ENCODE measurements around the gene SLC39A11. TPM values are rescaled to one million over a fixed set of nuclear protein-coding genes. Genes with fewer than 3 reads are reported as not detected.

Gene SLC39A11
- total and polyA plus RNA-seq, 4 donors = 18.9 to 44.9 (median 28.2) TPM

- no peak overlapping the region for H3K27ac ChIP-seq (ENCODE audit: low read depth in 1 of 2, low read length in 2 of 2)
- no peaks in the 10 kb centered on the region for H3K9me3 ChIP-seq (ENCODE audit: control insufficient read depth in 4 of 4, low read length in 3 of 4)
- TF ChIP-seq HNF4G (IDR thresholded peaks at IDR 0.05) (no peak), NR2F2 (IDR thresholded peaks at IDR 0.05) (no peak), RAD21 (IDR thresholded peaks at IDR 0.05) (no peak), GABPA (IDR thresholded peaks at IDR 0.05 in 1 of 2, conservative IDR thresholded peaks at IDR 0.05 in 1 of 2) (no peak)
- H3K27me3 ChIP-seq (ENCODE audit: control insufficient read depth in 4 of 4, insufficient read depth in 4 of 4, low read length in 3 of 4) = no peaks in the 10 kb centered on the region
- H3K4me3 ChIP-seq (ENCODE audit: low read depth in 1 of 3, low read length in 3 of 3) = no peak overlapping the region
- no peak overlapping the region for H3K9ac ChIP-seq (ENCODE audit: low read depth in 1 of 2, low read length in 2 of 2)
- no peak for DNase-seq (ENCODE audit: low spot score)
- 63% methylated on average over 4 of the region's 4 CpGs for WGBS
- H3K36me3 ChIP-seq (ENCODE audit: control insufficient read depth in 4 of 4, insufficient read depth in 3 of 4, low read depth in 1 of 4, low read length in 3 of 4) = no peaks in the 10 kb centered on the region
- no peaks in the 10 kb centered on the region for H3K4me1 ChIP-seq (ENCODE audit: control insufficient read depth in 4 of 4, insufficient read depth in 4 of 4, low read length in 3 of 4)
Observed at GRCh38 chr17:73139296-73139695, 46.8 kb upstream of the SLC39A11 start.

GRCh38 chr17:73138541-73139138, 46.2 kb upstream of the SLC39A11 start:
- no peak overlapping the region for H3K27ac ChIP-seq (ENCODE audit: low read depth in 1 of 2, low read length in 2 of 2)
- H3K9ac ChIP-seq (ENCODE audit: low read depth in 1 of 2, low read length in 2 of 2) = no peak overlapping the region
- H3K9me3 ChIP-seq (ENCODE audit: control insufficient read depth in 4 of 4, low read length in 3 of 4) = no peaks in the 10 kb centered on the region
- TF ChIP-seq FOXA2 (IDR thresholded peaks at IDR 0.05) = no peak
- H3K36me3 ChIP-seq (ENCODE audit: control insufficient read depth in 4 of 4, insufficient read depth in 3 of 4, low read depth in 1 of 4, low read length in 3 of 4) = no peaks in the 10 kb centered on the region
- no peak overlapping the region for H3K4me3 ChIP-seq (ENCODE audit: low read depth in 1 of 3, low read length in 3 of 3)
- 81% methylated on average over 11 of the region's 11 CpGs for WGBS
- no peaks in the 10 kb centered on the region for H3K27me3 ChIP-seq (ENCODE audit: control insufficient read depth in 4 of 4, insufficient read depth in 4 of 4, low read length in 3 of 4)
- no peaks in the 10 kb centered on the region for H3K4me1 ChIP-seq (ENCODE audit: control insufficient read depth in 4 of 4, insufficient read depth in 4 of 4, low read length in 3 of 4)
- no peak for DNase-seq (ENCODE audit: low spot score)

- 90% methylated on average over 2 of the region's 2 CpGs for WGBS
Observed at GRCh38 chr17:73137376-73137775, 44.9 kb upstream of the SLC39A11 start.

GRCh38 chr17:73135766-73136165, 43.3 kb upstream of the SLC39A11 start:
- Histone ChIP-seq H3K4me1 (ENCODE audit: control insufficient read depth in 4 of 4, insufficient read depth in 4 of 4, low read length in 3 of 4) (no peaks in the 10 kb centered on the region), H3K9me3 (ENCODE audit: control insufficient read depth in 4 of 4, low read length in 3 of 4) (no peaks in the 10 kb centered on the region), H3K27ac (ENCODE audit: low read depth in 1 of 2, low read length in 2 of 2) (no peak overlapping the region), H3K4me3 (ENCODE audit: low read depth in 1 of 3, low read length in 3 of 3) (no peak overlapping the region), H3K9ac (ENCODE audit: low read depth in 1 of 2, low read length in 2 of 2) (no peak overlapping the region), H3K36me3 (ENCODE audit: control insufficient read depth in 4 of 4, insufficient read depth in 3 of 4, low read depth in 1 of 4, low read length in 3 of 4) (no peaks in the 10 kb centered on the region), H3K27me3 (ENCODE audit: control insufficient read depth in 4 of 4, insufficient read depth in 4 of 4, low read length in 3 of 4) (no peaks in the 10 kb centered on the region)
- 85% methylated on average over 4 of the region's 4 CpGs for whole genome bisulfite sequencing
- no peak for DNase-seq (ENCODE audit: low spot score)
- no peak for TF ChIP-seq FOXA2 (IDR thresholded peaks at IDR 0.05)
- no peak for TF ChIP-seq FOXA1 (IDR thresholded peaks at IDR 0.05)
- no peak for TF ChIP-seq EGR1 (IDR thresholded peaks at IDR 0.05; ENCODE audit: low read depth in 2 of 2)

More at GRCh38 chr17:73137376-73137775, 44.9 kb upstream of the SLC39A11 start:
- no peak for TF ChIP-seq GABPA (IDR thresholded peaks at IDR 0.05 in 1 of 2, conservative IDR thresholded peaks at IDR 0.05 in 1 of 2)
- Histone ChIP-seq H3K4me1 (ENCODE audit: control insufficient read depth in 4 of 4, insufficient read depth in 4 of 4, low read length in 3 of 4) (no peaks in the 10 kb centered on the region), H3K4me3 (ENCODE audit: low read depth in 1 of 3, low read length in 3 of 3) (no peak overlapping the region), H3K27ac (ENCODE audit: low read depth in 1 of 2, low read length in 2 of 2) (no peak overlapping the region), H3K36me3 (ENCODE audit: control insufficient read depth in 4 of 4, insufficient read depth in 3 of 4, low read depth in 1 of 4, low read length in 3 of 4) (no peaks in the 10 kb centered on the region), H3K9ac (ENCODE audit: low read depth in 1 of 2, low read length in 2 of 2) (no peak overlapping the region), H3K27me3 (ENCODE audit: control insufficient read depth in 4 of 4, insufficient read depth in 4 of 4, low read length in 3 of 4) (no peaks in the 10 kb centered on the region), H3K9me3 (ENCODE audit: control insufficient read depth in 4 of 4, low read length in 3 of 4) (no peaks in the 10 kb centered on the region)
- no peak for DNase-seq (ENCODE audit: low spot score)

GRCh38 chr17:73133911-73134649, 41.6 kb upstream of the SLC39A11 start:
- H3K9ac ChIP-seq (ENCODE audit: low read depth in 1 of 2, low read length in 2 of 2) = no peak overlapping the region
- no peaks in the 10 kb centered on the region for H3K36me3 ChIP-seq (ENCODE audit: control insufficient read depth in 4 of 4, insufficient read depth in 3 of 4, low read depth in 1 of 4, low read length in 3 of 4)
- H3K9me3 ChIP-seq (ENCODE audit: control insufficient read depth in 4 of 4, low read length in 3 of 4) = no peaks in the 10 kb centered on the region
- H3K27me3 ChIP-seq (ENCODE audit: control insufficient read depth in 4 of 4, insufficient read depth in 4 of 4, low read length in 3 of 4) = no peaks in the 10 kb centered on the region
- no peaks in the 10 kb centered on the region for H3K4me1 ChIP-seq (ENCODE audit: control insufficient read depth in 4 of 4, insufficient read depth in 4 of 4, low read length in 3 of 4)
- 54% methylated on average over 4 of the region's 4 CpGs for WGBS
- DNase-seq (ENCODE audit: low spot score) = no peak
- H3K4me3 ChIP-seq (ENCODE audit: low read depth in 1 of 3, low read length in 3 of 3) = no peak overlapping the region
- H3K27ac ChIP-seq (ENCODE audit: low read depth in 1 of 2, low read length in 2 of 2) = no peak overlapping the region
- TF ChIP-seq GABPA (IDR thresholded peaks at IDR 0.05 in 1 of 2, conservative IDR thresholded peaks at IDR 0.05 in 1 of 2) (no peak), TAF1 (conservative IDR thresholded peaks at IDR 0.05) (no peak), HNF4A (conservative IDR thresholded peaks at IDR 0.05) (no peak), NR2F2 (IDR thresholded peaks at IDR 0.05) (no peak), RXRA (IDR thresholded peaks at IDR 0.05) (no peak), ZBTB33 (IDR thresholded peaks at IDR 0.05) (no peak), FOXA1 (IDR thresholded peaks at IDR 0.05) (no peak), SP1 (IDR thresholded peaks at IDR 0.05) (no peak), CTCF (IDR thresholded peaks at IDR 0.05; ENCODE audit: low read depth, low read length, missing input control) (no peak), MAX (IDR thresholded peaks at IDR 0.05) (no peak), JUND (IDR thresholded peaks at IDR 0.05) (no peak), FOXA2 (IDR thresholded peaks at IDR 0.05) (no peak)
